Subcutaneous abdominal adipose tissue (tissue), 5 donors: Measurements from ENCODE around the gene MAP2K3.

Experiments used
- H3K27ac ChIP-seq: one replicate; pipeline ENCODE4 v1.7.0; 2013; ENCODE audit warnings: low read depth, mild to moderate bottlenecking, inconsistent platforms, low read length, moderate library complexity
- H3K27me3 ChIP-seq, 5 donors: one replicate each; pipeline ENCODE4 v1.7.0; 2013; ENCODE audit warnings: low read length in 5 of 5, inconsistent platforms in 1 of 5; ENCODE audit not compliant: control insufficient read depth in 5 of 5, insufficient read depth in 4 of 5
- H3K36me3 ChIP-seq, 5 donors: one replicate each; pipeline ENCODE4 v1.7.0; 2013; ENCODE audit warnings: low read length in 5 of 5; ENCODE audit not compliant: control insufficient read depth in 5 of 5, insufficient read depth in 5 of 5
- H3K4me1 ChIP-seq, 5 donors: one replicate each; pipeline ENCODE4 v1.7.0; 2013; ENCODE audit warnings: low read length in 5 of 5, mild to moderate bottlenecking in 3 of 5, moderate library complexity in 1 of 5; ENCODE audit not compliant: control insufficient read depth in 5 of 5, insufficient read depth in 5 of 5
- H3K4me3 ChIP-seq, 5 donors: one replicate each; pipeline ENCODE4 v1.7.0; 2013; ENCODE audit warnings: low read length in 5 of 5, low read depth in 1 of 5
- H3K9ac ChIP-seq, 5 donors: one replicate each; pipeline ENCODE4 v1.7.0; 2013; ENCODE audit warnings: low read length in 5 of 5, mild to moderate bottlenecking in 4 of 5, moderate library complexity in 3 of 5
- H3K9me3 ChIP-seq, 5 donors: one replicate each; pipeline ENCODE4 v1.7.0; 2013; ENCODE audit warnings: low read length in 5 of 5; ENCODE audit not compliant: control insufficient read depth in 5 of 5
- donor health status: healthy.
- donor health status: healthy.
- donor health status: healthy.
- donor health status: healthy.
- donor health status: healthy.

The MAP2K3 gene

DNA sequence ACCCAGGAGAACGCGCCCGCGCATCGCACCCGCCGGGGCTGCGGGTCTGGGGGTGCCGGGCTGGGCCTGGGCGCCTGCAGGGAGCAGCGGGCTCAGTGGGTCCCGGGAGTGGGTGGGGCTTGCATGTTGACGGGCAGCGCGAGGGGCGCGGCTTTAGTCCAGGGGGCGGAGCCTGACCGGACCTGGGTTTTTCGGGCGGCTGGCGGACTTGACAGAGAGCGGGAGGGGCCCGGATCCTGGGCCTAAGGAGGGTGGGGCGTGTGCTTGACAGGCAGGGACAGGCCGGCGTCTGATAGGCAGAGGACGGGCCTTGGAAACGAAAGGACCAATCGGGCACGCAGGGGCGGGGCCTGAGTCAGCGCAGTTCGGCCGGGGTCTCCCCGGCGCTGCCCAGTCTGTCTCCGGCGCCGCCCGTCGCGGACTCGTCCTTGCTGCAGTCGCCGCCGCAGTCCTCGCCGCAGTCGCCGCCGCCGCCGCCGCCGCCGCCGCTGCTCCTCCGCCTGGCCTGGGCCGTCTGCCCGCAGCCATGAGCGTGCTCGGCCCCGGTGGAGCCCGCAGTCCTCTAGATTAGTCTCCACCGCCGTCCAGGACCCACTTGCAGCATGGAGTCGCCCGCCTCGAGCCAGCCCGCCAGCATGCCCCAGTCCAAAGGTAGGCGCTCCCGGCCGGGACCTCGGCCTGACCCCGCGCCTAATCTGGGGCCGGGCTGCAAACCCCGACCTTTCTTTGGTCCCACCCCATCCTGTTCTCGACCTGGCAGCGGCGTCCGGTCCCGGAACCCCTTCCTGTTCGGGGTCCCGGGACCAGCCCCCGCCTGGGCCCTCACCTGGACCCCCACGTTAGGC lies at the start of gene MAP2K3:
TSS of gene MAP2K3 (plus strand) at position 393 of the 845 bp plus-strand sequence. CDS start at position 603, 210 bp downstream.
- H3K9ac ChIP-seq = peak within 1 kb of the TSS; percentile 87 to 99 (median 95)
- H3K27ac ChIP-seq = peak within 1 kb of the TSS; percentile 100
- H3K4me3 ChIP-seq = peak within 1 kb of the TSS; percentile 94 to 99 (median 96)
- H3K36me3 ChIP-seq = no peaks in the 10 kb centered on the region
- no peaks in the 10 kb centered on the region for H3K27me3 ChIP-seq
- H3K4me1 ChIP-seq = peaks cover 26 to 61% (median 58%) of the 10 kb centered on the region in 5 donors
- H3K9me3 ChIP-seq = no peaks in the 10 kb centered on the region

DNA sequence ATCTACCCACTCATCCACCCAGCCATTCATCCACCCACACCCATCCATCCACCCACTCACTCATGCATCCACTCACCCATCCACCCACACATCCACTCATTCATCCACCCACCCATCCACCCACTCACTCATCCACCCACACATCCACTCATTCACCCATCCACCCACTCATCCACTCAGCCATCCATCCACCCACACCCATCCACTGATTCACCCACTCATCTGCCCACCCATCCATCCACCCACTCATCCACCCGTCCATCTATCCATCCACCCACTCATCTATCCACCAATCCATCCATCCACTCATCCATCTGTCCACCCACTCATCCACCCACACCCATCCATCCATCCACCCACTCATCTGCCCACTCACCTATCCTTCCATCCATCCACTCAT lies 48.6 kb upstream of the MAP2K3 start:
- peaks cover 0 to 8% (median 4%) of the 10 kb centered on the region in 5 donors for H3K9me3 ChIP-seq
- no peak overlapping the region for H3K27ac ChIP-seq
- no peak overlapping the region for H3K4me3 ChIP-seq
- H3K4me1 ChIP-seq = peaks cover 2 to 22% (median 20%) of the 10 kb centered on the region in 5 donors
- no peaks in the 10 kb centered on the region for H3K27me3 ChIP-seq
- no peak overlapping the region for H3K9ac ChIP-seq
- peaks cover 0 to 5% (median under 1%) of the 10 kb centered on the region in 5 donors for H3K36me3 ChIP-seq

DNA sequence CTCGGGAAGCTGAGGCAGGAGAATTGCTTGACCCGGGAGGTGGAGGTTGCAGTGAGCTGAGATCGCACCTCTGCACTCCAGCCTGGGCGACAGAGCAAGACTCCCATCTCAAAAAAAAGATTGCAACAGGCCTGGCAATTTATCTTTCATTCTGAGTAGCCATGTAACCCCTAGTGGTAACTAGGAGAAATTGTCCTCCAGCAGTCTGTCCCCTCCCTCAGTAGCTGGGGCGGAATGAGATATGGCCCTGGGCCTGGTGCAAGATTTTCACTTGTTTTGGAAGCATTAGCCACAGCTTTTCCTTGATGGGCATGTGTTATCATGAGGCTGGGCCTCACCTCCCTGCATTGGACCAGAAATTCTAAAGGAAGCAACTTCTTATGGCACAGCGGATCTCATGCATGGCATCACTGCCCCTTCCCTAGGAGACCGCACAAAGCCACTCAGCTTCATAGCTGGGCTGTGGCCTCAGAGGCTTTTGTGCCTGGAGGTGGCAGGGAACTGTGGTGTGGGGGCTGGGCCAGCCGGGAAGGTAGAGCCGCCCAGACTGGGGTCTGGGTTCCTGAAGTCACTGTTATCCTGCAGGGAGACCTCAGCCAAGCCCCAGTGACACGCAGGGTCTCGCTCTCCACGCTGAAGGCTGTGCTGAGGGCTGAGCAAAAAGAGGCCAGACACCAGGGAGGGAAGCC lies 44.7 kb upstream of the MAP2K3 start:
- no peak overlapping the region for H3K27ac ChIP-seq
- peaks cover 1 to 44% (median 37%) of the 10 kb centered on the region in 5 donors for H3K4me1 ChIP-seq
- no peak overlapping the region for H3K9ac ChIP-seq
- no peaks in the 10 kb centered on the region for H3K27me3 ChIP-seq
- no peaks in the 10 kb centered on the region for H3K9me3 ChIP-seq
- H3K36me3 ChIP-seq = peaks cover 0 to 37% (median 28%) of the 10 kb centered on the region in 5 donors
- no peak overlapping the region for H3K4me3 ChIP-seq

DNA sequence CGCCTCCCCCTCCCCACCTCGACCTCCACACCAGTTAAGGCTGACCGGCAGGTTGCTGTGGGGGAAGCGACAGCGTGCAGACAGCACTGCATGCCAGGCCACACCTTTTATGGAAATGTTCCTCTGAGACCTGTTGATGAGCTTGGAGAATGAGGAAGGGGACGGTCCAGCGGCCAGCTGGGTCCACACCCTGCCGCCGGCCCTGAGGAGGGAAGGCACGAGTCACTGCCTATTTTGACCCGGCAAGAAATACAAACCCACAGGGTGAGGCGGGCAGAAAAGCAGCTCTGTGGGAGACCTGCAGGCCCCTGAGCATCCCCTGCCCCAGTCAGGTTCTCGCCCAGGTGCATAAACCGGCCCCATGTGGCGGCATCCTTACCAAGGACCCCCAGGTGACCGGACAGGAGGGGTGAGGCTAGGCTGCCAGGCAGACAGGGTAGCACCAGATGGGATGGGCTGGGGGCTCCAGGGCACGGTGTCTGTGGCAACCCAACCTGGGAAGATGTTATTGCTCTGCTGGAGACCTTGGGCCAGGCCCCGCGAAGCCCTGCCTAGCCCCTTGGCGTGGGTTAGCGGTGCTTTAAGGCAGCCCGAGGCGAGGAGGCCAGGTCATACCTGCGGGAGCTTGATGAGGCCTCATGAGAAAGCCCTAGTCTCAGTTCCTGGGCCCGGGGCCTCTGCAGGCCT lies 44.0 kb upstream of the MAP2K3 start:
- Histone ChIP-seq H3K36me3 (peaks cover 0 to 37% (median 28%) of the 10 kb centered on the region in 5 donors), H3K27me3 (no peaks in the 10 kb centered on the region), H3K4me1 (peaks cover 1 to 48% (median 37%) of the 10 kb centered on the region in 5 donors), H3K27ac (no peak overlapping the region), H3K9ac (no peak overlapping the region), H3K4me3 (no peak overlapping the region), H3K9me3 (no peaks in the 10 kb centered on the region)

DNA sequence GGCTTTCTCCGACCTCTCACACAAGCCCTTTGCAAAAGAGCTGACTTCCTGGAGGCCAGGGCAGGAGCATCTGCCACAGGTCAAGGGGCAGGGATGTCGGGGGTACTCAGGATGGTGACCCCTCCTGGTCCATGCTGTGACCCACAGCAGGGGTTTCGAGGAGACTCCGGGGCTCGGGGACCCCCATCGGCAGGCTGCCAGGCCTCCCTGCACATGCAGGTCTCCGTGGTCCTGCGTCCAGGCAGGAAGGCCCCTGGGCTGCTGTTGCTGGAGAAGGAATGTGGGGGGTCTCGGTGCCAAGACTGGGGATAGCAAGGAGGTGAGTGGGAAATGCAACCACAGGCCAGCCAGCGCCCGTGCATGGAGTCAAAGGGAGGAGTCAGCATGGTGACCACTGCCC lies 42.9 kb upstream of the MAP2K3 start:
- Histone ChIP-seq H3K9ac (no peak overlapping the region), H3K4me3 (no peak overlapping the region)

DNA sequence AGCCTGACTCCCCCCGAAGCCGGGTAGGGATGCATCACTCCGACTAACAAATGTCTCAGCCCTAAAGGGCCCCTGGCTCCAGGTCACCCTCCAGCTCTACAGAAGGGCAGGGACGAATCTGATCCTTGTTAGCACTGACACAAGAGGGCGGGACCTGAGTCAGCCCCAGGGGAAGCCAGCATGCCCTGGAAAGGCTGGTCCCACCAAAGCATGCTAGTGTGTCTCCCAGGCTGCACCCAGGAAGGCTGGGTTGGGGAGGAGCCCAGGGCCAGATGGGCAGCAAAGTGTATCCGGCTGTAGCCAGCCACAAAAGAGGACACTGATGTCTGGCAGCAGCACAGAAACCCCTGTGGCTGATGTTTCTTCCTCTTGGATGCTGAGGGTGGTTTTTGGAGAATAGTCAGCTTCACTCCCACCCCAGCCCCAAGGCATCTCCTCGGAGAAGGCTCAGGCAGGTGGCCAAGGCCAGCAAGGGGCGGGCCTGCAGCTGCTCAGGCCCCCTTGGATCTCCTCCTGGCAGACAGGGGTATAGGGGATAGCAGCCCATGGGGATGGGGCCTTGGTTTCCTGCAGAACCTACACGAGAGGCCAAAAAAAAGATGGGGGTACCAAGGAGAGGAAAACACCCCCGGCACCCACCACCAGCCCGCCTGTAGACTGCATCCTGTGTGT lies 42.3 kb upstream of the MAP2K3 start:
- Histone ChIP-seq H3K27ac (peak overlapping the region; percentile 30), H3K9me3 (no peaks in the 10 kb centered on the region), H3K4me1 (peaks cover 1 to 53% (median 37%) of the 10 kb centered on the region in 5 donors), H3K27me3 (no peaks in the 10 kb centered on the region), H3K4me3 (no peak overlapping the region), H3K9ac (peak overlapping the region in 1 of 5 donors; percentile 4), H3K36me3 (peaks cover 0 to 40% (median 29%) of the 10 kb centered on the region in 5 donors)

More for the DNA sequence above, 42.9 kb upstream of the MAP2K3 start:
- Histone ChIP-seq H3K27me3 (no peaks in the 10 kb centered on the region), H3K36me3 (peaks cover 0 to 37% (median 28%) of the 10 kb centered on the region in 5 donors), H3K9me3 (no peaks in the 10 kb centered on the region), H3K27ac (no peak overlapping the region), H3K4me1 (peaks cover 1 to 53% (median 37%) of the 10 kb centered on the region in 5 donors)

DNA sequence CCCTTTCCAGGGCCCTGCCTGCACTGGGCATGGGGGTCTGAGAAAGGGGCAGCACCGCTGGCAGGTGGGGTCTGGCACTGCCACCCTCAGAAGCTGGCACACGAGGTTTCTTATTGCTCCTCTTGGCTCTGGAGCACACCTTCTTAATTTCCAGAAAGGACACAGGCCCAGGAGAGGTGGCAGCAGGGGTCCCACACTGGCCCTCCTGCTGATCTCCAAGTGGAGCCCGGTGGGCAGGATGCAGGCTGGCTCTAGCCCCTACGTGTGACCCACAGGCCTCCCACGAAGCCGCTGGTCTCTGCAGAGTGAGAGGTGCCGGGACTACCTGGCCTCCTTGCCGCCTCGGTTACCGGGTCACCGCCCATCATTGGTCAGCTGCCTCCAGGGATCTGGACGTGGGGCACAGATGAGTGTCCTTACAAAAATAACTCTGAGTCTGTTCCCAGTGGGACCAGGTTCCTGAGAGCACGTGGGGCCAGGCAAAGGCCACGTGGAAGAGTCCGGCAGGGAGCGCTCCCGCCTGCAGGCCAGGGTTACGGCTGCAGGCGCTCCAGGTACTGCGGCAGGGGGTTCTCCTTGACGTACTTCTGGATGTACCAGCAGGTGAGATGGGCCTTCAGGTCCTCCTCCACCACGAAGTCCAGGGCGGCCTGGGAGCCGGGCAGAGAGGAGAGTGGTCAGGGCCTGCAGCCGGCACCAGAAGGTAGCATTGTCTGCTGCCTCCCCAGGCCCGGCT lies 41.6 kb upstream of the MAP2K3 start:
- Histone ChIP-seq H3K36me3 (peaks cover 0 to 47% (median 36%) of the 10 kb centered on the region in 5 donors), H3K9me3 (no peaks in the 10 kb centered on the region), H3K9ac (no peak overlapping the region), H3K27me3 (no peaks in the 10 kb centered on the region), H3K4me1 (peaks cover 1 to 58% (median 37%) of the 10 kb centered on the region in 5 donors), H3K27ac (peak overlapping the region; percentile 30), H3K4me3 (no peak overlapping the region)

DNA sequence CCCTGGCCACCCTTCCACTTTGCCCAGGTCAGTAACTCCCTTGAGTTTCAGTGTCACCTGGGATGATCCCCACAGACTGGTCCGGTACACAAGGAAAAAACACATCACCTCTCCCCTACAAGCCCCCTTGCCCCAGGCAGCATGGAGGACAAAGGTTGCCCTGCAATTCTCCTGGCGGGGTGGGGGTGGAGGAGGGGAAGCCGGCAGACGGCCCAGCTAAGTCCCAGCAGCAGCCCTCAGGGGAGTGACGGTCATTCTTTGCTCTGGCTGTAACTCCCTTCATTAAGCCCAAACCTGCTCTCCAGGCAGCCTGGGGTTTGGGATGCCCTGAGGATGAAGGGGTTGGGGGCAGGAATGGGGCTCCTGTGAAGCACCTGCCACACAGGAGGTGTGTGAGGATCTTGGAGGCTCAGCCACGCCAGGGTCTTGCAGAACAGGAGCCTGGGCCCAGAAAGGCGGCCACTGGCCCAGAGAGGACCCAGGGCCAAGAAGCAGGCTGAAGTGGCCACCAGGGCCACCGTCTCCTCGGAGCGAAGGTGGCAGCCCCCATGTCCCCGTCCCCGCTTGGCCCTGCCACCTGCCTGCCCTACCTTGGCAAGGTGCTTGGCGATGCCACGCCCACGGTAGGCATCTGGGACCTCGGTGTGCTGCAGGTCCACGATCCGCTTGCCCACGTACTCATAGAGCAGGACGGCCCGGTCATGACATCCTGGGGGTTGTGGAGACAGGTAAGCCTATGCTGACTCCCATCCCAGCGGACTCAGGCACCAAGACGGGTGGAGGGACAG lies 40.8 kb upstream of the MAP2K3 start:
- H3K27ac ChIP-seq = peak overlapping the region; percentile 30
- peak overlapping the region in 1 of 5 donors; percentile 36 for H3K9ac ChIP-seq
- no peaks in the 10 kb centered on the region for H3K9me3 ChIP-seq
- H3K4me1 ChIP-seq = peaks cover 1 to 65% (median 39%) of the 10 kb centered on the region in 5 donors
- H3K36me3 ChIP-seq = peaks cover 0 to 47% (median 36%) of the 10 kb centered on the region in 5 donors
- H3K4me3 ChIP-seq = no peak overlapping the region
- no peaks in the 10 kb centered on the region for H3K27me3 ChIP-seq
